H1 (cell line): ENCODE data around the gene LGI4. TPM values are rescaled to one million over a fixed set of nuclear protein-coding genes. Genes with fewer than 3 reads are reported as not detected.

Source experiments
- ATF2 ChIP-seq: IDR thresholded peaks from 2 replicates; pipeline ENCODE4 v1.6.1; 2012; ENCODE audit warnings: low read length, inconsistent platforms
- CREB1 ChIP-seq: IDR thresholded peaks from 2 replicates; pipeline ENCODE4 v1.6.1; 2012; ENCODE audit warnings: inconsistent platforms
- GABPA ChIP-seq: IDR thresholded peaks from 2 replicates; pipeline ENCODE4 v1.6.1; 2011; ENCODE audit warnings: mild to moderate bottlenecking, low read length, moderate library complexity, borderline replicate concordance; ENCODE audit not compliant: insufficient read depth
- JUND ChIP-seq: IDR thresholded peaks from 2 replicates; pipeline ENCODE4 v1.6.1; 2011; ENCODE audit warnings: mild to moderate bottlenecking, improper control_type of control experiment, low read length
- RAD21 ChIP-seq, 2 experiments: IDR thresholded peaks in 1 of 2; conservative IDR thresholded peaks in 1 of 2; 2 replicates each; pipeline ENCODE4 v1.6.1; 2011; ENCODE audit warnings: low read depth in 2 of 2, low read length in 2 of 2, improper control_type of control experiment in 1 of 2, inconsistent platforms in 1 of 2, mild to moderate bottlenecking in 1 of 2, moderate library complexity in 1 of 2
- SP4 ChIP-seq: IDR thresholded peaks from 2 replicates; pipeline ENCODE4 v1.6.1; 2012; ENCODE audit warnings: low read length, inconsistent platforms
- polyA plus RNA-seq, 7 experiments: library from polyadenylated mRNA; depleted of rRNA in 3 of 7; stranded (reverse) in 5 of 7; unstranded in 2 of 7; fragments of >200 nt in 5 of 7; fragments of 200-250 nt in 2 of 7; gene quantifications; 1 replicate in 5 of 7; 2 replicates in 1 of 7; 4 replicates in 1 of 7; pipeline versions ENCODE4 v1.2.1 to v1.2.3, GENCODE V29; 2011 to 2013; ENCODE audit warnings: missing spikeins in 2 of 7, mixed read lengths in 2 of 7
- total RNA-seq: library from RNA; stranded (reverse); fragmentation: NEBNext Ultra II Directional; extraction: Animal tissue kit (Norgen Biotek cat#: 25700); gene quantifications from 2 replicates; pipeline ENCODE4 v1.2.1, GENCODE V29; 2021
- TF ChIP-seq, protein P1 (sequence below): IDR thresholded peaks from 2 replicates; pipeline ENCODE4 v1.6.1; 2012; ENCODE audit warnings: inconsistent platforms

LGI4 gene
- total and polyA plus RNA-seq, 2 of the 8 experiments (the other 6 are each of a cell fraction or from before 2014, with no cell fraction given), result 2.0 to 8.2 TPM

GRCh38 chr19:35135389-35135909 lies 590 bp upstream of the LGI4 start (continued):
- TF ChIP-seq, protein P1, sequence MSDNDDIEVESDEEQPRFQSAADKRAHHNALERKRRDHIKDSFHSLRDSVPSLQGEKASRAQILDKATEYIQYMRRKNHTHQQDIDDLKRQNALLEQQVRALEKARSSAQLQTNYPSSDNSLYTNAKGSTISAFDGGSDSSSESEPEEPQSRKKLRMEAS, result peak; percentile 25; the same call in 1 of the 2 replicates
- TF ChIP-seq GABPA (peak; percentile 64; the same call in 1 of the 2 replicates), CREB1 (peak; percentile 36; the same call in 1 of the 2 replicates), SP4 (no peak), JUND (0 out of 2 replicates have a peak, but pooled peaks have one; percentile 10), ATF2 (peak; percentile 82; the same call in 1 of the 2 replicates), RAD21 (IDR thresholded peaks at IDR 0.05 in 1 of 2, conservative IDR thresholded peaks at IDR 0.05 in 1 of 2; ENCODE audit: low read depth in 2 of 2, low read length in 2 of 2) (peak; percentile 72 to 83)
